Activated CD8-positive, alpha-beta memory T cell treated with anti-CD3 and anti-CD28 coated beads, Interleukin-2, amount 10 ng/mL, durations not matched to agents 7 days and 5 days (primary cell): ENCODE data around the gene ATR. TPM values are rescaled to one million over a fixed set of nuclear protein-coding genes. Genes with fewer than 3 reads are reported as not detected.

Experiments used
- ATAC-seq: fragments of 150-1000 bp; cut with Tn5 transposase; one replicate; pipeline ENCODE4 v1.10.0; 2021; ENCODE audit warnings: moderate library complexity
- CTCF ChIA-PET: fragments of 350-600 bp; sonication (Branson Sonifier 250); formaldehyde crosslinking; loops from one replicate; lab custom pipeline; 2021; ENCODE audit warnings: antibody characterized with exemption; lab: Charles Lee
- DNase-seq: peaks from one replicate; pipeline ENCODE4 v3.0.0-alpha.2; 2020
- H3K27ac Mint-ChIP-seq: one replicate; pipeline ENCODE4 v1.8.0; 2021; ENCODE audit warnings: mild to moderate bottlenecking, mixed read lengths
- H3K27me3 Mint-ChIP-seq: one replicate; pipeline ENCODE4 v1.8.0; 2021; ENCODE audit warnings: mixed read lengths
- H3K36me3 Mint-ChIP-seq: one replicate; pipeline ENCODE4 v1.8.0; 2021; ENCODE audit warnings: mild to moderate bottlenecking, mixed read lengths
- H3K4me1 Mint-ChIP-seq: one replicate; pipeline ENCODE4 v1.8.0; 2021; ENCODE audit warnings: mixed read lengths
- H3K4me3 Mint-ChIP-seq: one replicate; pipeline ENCODE4 v1.8.0; 2021; ENCODE audit warnings: mild to moderate bottlenecking, moderate library complexity, mixed read lengths
- H3K9me3 Mint-ChIP-seq: one replicate; pipeline ENCODE4 v1.8.0; 2022; ENCODE audit warnings: low read depth, mixed read lengths
- total RNA-seq, 2 experiments: library from RNA; stranded (reverse); gene quantifications; one replicate each; pipeline ENCODE4 v1.2.3, GENCODE V29; 2021

Gene ATR
- total RNA-seq, 2 experiments from 2014 or later = 34.9 to 40.0 TPM

DNA sequence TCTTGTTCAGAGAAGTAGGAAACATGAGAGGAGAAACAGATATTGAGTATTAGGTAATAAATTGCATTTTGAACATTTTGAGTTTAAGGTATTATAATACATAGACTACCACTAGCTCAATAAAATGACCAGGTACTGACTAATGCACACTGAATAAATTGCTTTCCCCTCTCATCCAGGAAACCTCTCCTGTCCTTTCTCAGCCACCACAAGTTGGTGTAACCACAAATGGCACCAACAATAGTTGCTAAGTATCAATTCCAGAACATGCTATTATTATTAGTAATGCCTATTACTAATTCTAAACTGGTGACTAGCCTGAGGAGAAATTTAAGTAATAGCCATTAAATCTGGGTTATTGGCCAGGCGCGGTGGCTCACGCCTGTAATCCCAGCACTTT is 83.4 kb downstream of the ATR start:
- no peak overlapping the region for H3K4me3 Mint-ChIP-seq
- H3K27ac Mint-ChIP-seq = no peak overlapping the region
- peaks cover 54% of the 10 kb centered on the region for H3K36me3 Mint-ChIP-seq
- no peaks in the 10 kb centered on the region for H3K27me3 Mint-ChIP-seq
- H3K9me3 Mint-ChIP-seq = no peaks in the 10 kb centered on the region
- ATAC-seq (no peak), DNase-seq (no peak)
- no peaks in the 10 kb centered on the region for H3K4me1 Mint-ChIP-seq
- CTCF ChIA-PET = no interaction called here

DNA sequence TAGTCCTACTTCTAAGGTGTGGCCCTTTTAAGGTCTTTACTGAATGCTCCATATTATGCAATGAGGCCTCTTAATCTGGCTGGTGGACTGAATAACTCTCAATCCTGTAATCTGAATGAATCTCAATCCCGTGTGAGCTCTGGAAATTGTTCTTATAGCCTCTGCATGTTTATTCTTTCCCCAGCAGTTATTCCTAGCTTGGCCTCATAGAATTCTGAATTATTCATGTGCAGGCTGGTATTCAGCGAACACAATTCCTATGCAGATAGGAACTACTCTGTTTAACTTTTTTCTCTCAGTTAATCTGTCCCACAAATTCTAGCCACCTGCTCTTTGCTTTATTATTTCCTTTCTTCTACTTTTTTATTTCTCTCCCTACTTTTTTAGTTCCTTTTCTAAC is 86.3 kb downstream of the ATR start:
- H3K36me3 Mint-ChIP-seq = peaks cover 61% of the 10 kb centered on the region
- no peak for DNase-seq
- H3K27me3 Mint-ChIP-seq = no peaks in the 10 kb centered on the region
- CTCF ChIA-PET = no interaction called here
- H3K9me3 Mint-ChIP-seq = no peaks in the 10 kb centered on the region
- no peak overlapping the region for H3K27ac Mint-ChIP-seq
- no peaks in the 10 kb centered on the region for H3K4me1 Mint-ChIP-seq
- ATAC-seq = no peak
- H3K4me3 Mint-ChIP-seq = no peak overlapping the region

DNA sequence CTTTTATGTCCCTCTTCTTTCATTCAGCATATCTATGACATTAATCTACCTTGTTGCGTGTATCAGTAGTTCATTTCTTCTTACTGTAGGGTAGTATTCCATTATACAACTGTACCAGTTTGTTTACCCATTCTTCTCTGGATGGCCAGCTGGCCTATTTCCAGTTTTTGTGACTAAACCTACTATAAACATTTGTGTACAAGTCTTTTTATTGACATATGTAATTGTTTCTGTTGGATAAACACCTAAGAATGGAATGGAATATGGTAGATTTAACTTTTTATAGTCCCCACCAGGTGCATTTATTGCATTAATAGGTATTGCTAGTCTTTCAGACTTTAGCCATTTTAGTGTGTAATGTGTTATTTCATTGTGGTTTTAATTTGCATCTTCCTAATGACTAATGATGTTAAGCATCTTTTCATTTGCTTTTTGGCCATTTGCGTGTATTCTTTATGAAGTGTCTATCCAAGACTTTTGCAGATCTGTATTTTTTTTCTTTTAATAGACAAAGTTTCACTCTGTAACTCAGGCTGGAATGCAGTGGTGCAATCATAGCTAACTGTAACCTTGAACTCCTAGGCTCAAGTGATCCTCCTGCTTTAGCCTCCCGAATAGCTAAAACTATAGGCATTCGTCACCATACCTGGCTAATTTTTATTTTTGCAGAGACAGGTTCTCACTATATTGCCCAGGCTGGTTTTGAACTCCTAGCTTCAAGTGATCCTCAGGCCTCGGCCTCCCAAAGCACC is 88.8 kb downstream of the ATR start:
- Mint-ChIP-seq H3K36me3 (peaks cover 58% of the 10 kb centered on the region), H3K27ac (no peak overlapping the region), H3K27me3 (no peaks in the 10 kb centered on the region), H3K4me3 (no peak overlapping the region), H3K4me1 (no peaks in the 10 kb centered on the region), H3K9me3 (no peaks in the 10 kb centered on the region)
- ATAC-seq (no peak), DNase-seq (no peak)
- CTCF ChIA-PET = no interaction called here

DNA sequence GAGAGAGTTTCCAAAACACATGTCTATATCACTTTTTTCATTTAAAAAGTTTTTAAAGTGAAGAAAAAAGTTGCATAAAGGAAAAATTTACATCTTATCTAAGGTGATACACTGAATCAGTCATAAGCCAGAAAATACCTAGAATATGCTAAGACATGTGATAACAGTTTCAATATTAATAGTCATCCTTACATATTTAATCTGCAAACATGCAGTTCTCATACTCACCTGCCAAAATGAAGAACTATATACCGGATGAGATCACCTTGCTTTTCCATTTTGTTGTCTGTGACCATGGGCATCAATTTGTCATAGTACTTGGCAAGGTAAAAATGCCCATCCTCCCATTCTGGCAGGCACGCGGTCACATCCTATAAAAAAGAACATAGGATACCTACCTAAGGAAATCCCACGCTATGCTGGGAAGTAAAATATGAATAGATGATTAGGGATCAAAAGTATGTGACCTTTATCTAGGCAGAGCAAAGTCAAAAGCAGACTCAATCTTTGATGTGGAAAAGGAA is 93.6 kb downstream of the ATR start:
- peaks cover 6% of the 10 kb centered on the region for H3K9me3 Mint-ChIP-seq
- CTCF ChIA-PET = no interaction called here
- ATAC-seq (no peak), DNase-seq (no peak)
- no peak overlapping the region for H3K27ac Mint-ChIP-seq
- H3K27me3 Mint-ChIP-seq = no peaks in the 10 kb centered on the region
- peaks cover 68% of the 10 kb centered on the region for H3K36me3 Mint-ChIP-seq
- H3K4me1 Mint-ChIP-seq = no peaks in the 10 kb centered on the region
- no peak overlapping the region for H3K4me3 Mint-ChIP-seq

DNA sequence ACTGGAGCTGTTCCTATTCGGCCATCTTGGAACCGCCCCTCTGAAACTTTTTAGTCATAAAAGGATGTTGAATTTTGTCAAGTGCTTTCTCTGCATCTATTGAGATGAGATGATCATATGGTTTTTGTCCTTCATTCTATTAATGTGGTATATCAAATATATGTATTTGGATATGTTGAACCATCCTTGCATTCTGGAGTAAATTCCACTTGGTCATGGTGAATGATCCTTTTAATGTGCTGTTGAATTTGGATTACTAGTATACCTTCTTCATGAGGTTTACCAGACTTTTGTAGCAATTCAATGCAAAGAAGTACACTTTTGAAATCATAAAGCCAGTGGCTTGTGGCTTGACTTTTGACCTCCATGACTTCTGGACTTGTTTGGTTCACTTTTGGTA is 97.3 kb downstream of the ATR start:
- CTCF ChIA-PET = no interaction called here
- peaks cover 60% of the 10 kb centered on the region for H3K36me3 Mint-ChIP-seq

DNA sequence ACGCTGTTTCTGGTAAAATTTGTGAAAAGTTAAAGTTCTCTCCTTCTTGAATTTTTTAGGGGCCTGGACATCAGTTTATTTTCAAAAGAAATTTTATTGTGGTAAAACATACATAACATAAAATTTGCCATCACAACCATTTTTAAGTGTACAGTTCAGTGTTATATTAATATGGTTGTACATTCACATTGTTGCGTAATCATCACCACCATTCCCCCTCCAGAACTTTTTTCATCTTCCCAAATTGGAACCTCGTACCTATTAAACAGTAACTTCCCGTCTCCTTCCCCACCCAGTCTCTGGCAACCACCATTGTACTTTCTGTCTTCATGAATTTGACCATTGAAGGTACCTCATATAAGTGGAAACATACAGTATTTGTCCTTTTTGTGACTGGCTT is 107.7 kb downstream of the ATR start:
- Mint-ChIP-seq H3K4me3 (no peak overlapping the region), H3K27me3 (no peaks in the 10 kb centered on the region), H3K9me3 (no peaks in the 10 kb centered on the region), H3K36me3 (peaks cover 22% of the 10 kb centered on the region), H3K27ac (no peak overlapping the region), H3K4me1 (no peaks in the 10 kb centered on the region)
- DNase-seq (no peak), ATAC-seq (no peak)
- CTCF ChIA-PET = no interaction called here

More for the DNA sequence above, 97.3 kb downstream of the ATR start:
- Mint-ChIP-seq H3K27me3 (no peaks in the 10 kb centered on the region), H3K9me3 (peaks cover 11% of the 10 kb centered on the region), H3K4me1 (no peaks in the 10 kb centered on the region), H3K27ac (no peak overlapping the region), H3K4me3 (no peak overlapping the region)
- ATAC-seq (no peak), DNase-seq (no peak)

DNA sequence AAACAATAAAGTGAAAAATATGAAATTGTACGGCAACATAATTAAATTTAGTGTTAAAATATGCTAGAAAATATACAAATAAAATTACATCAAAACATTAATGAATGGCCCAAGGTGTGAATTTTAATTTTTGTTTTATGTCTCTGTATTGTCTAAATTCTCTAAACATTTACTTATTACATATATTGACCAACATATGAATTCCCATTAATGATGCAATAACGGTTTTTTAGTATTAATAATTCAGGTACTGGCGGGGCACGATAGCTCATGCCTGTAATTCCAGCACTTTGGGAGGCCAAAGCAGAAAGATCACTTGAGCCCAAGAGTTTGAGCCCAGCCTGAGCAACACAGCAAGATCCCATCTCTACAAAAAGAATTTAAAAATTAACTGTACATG is 110.1 kb downstream of the ATR start:
- H3K27me3 Mint-ChIP-seq = no peaks in the 10 kb centered on the region
- peaks cover 19% of the 10 kb centered on the region for H3K36me3 Mint-ChIP-seq
- ATAC-seq (no peak), DNase-seq (no peak)
- no peaks in the 10 kb centered on the region for H3K4me1 Mint-ChIP-seq
- CTCF ChIA-PET = no interaction called here
- H3K4me3 Mint-ChIP-seq = no peak overlapping the region
- H3K27ac Mint-ChIP-seq = no peak overlapping the region
- H3K9me3 Mint-ChIP-seq = no peaks in the 10 kb centered on the region

DNA sequence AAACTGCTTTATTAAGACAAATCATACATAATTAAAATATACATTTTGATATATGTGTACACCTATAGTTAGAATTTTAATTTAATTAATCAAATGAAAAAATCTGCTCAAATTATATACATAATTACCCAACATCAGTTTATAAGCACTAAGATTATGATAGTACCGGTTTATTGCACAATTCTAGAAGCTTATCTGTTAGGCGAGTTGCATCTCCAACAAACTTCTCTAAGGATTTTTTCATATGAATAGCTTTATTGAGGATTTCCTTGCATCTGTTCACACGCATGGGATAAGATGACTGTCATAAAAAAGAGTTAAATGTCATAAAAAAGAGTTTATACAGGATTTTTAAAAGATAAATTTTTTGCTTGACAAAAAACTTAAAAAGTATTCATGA is 110.8 kb downstream of the ATR start:
- H3K4me3 Mint-ChIP-seq = no peak overlapping the region
- no peaks in the 10 kb centered on the region for H3K4me1 Mint-ChIP-seq
- no peaks in the 10 kb centered on the region for H3K9me3 Mint-ChIP-seq
- no peaks in the 10 kb centered on the region for H3K27me3 Mint-ChIP-seq
- no peak for ATAC-seq
- H3K36me3 Mint-ChIP-seq = peaks cover 14% of the 10 kb centered on the region
- H3K27ac Mint-ChIP-seq = no peak overlapping the region
- CTCF ChIA-PET = no interaction called here
- DNase-seq = no peak

DNA sequence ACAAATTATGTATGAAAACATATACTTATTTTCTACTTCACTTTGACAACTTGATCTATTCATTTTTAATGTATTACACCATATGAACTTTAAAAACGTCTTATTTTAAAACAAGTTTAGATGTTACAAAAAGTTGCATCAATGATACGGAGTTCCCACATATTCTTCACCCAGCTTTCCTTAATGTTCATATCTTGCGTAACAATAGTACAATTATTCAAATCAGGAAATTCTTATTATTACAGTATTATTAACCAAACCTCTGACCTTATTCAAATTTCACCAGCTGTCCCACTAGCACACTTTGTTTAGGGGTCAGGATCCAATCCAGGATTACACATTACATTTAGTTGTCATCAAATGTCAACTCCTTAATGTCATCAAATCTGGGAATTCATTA is 117.8 kb downstream of the ATR start:
- Mint-ChIP-seq H3K36me3 (peaks cover 24% of the 10 kb centered on the region), H3K27ac (no peak overlapping the region), H3K9me3 (no peaks in the 10 kb centered on the region), H3K27me3 (no peaks in the 10 kb centered on the region), H3K4me3 (no peak overlapping the region), H3K4me1 (no peaks in the 10 kb centered on the region)
- ATAC-seq = no peak
- DNase-seq = no peak
- CTCF ChIA-PET = no interaction called here

DNA sequence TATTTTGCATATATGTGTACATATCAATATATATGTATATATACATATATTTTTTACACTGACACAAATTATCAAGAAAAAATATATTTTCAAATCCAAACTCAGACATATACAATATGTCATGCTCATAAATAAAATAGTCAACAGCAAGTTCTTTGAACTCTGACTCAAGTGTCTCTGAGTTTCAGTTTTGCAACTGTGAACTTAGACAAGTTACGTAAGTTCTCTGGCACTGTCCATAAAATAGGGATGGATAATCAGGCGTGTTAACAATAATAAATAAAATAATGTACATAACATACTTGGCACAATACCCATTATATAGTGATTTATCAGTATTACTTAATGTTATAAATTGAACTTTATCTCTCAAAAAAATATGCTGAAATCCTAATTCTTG is 118.6 kb downstream of the ATR start:
- ATAC-seq (no peak), DNase-seq (no peak)
- Mint-ChIP-seq H3K4me3 (no peak overlapping the region), H3K27me3 (no peaks in the 10 kb centered on the region), H3K27ac (no peak overlapping the region), H3K4me1 (no peaks in the 10 kb centered on the region), H3K36me3 (peaks cover 27% of the 10 kb centered on the region), H3K9me3 (no peaks in the 10 kb centered on the region)
- CTCF ChIA-PET = no interaction called here

DNA sequence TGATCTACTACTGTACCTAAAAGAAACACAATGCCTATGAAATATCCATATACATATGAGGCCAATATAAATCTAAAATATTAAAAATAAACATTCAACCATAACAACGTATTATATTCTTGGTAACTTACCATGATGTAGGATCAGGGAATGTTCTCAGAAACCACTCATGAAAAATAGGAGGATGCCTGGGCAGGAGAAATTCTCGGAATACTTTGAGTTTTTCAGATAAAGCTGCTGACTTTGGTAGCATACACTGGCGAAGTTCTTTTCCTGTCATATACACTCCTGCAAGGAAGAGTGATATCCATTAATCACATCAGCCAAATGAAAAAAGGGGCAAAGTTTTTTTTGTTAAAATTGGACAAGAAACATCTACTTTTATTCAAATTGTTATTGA is 119.4 kb downstream of the ATR start:
- Mint-ChIP-seq H3K4me3 (no peak overlapping the region), H3K36me3 (peaks cover 27% of the 10 kb centered on the region), H3K9me3 (no peaks in the 10 kb centered on the region), H3K4me1 (no peaks in the 10 kb centered on the region), H3K27ac (no peak overlapping the region), H3K27me3 (no peaks in the 10 kb centered on the region)
- CTCF ChIA-PET = no interaction called here
- no peak for DNase-seq
- no peak for ATAC-seq

DNA sequence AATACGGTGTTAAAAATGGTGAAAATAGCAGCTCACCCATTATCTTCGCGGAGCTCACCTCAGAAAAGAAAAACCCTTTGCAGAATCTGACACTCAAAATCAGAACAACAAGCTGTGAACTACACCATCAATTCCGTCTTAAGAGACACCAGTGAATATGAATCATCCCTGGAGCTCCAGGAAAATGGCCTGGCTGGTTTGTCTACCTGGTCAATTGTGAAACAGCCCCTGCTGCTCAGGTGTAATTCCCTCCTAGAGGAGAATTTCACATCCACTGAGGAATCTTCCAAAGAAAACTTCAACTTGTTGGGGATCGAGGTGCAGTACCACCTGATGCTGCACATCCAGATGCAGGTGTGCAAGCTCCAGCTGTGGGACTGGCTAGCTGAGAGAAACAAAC is 127.7 kb downstream of the ATR start:
- peaks cover 6% of the 10 kb centered on the region for H3K4me1 Mint-ChIP-seq
- H3K4me3 Mint-ChIP-seq = no peak overlapping the region
- DNase-seq (no peak), ATAC-seq (no peak)
- no peaks in the 10 kb centered on the region for H3K9me3 Mint-ChIP-seq
- peaks cover 29% of the 10 kb centered on the region for H3K36me3 Mint-ChIP-seq
- no peak overlapping the region for H3K27ac Mint-ChIP-seq
- no peaks in the 10 kb centered on the region for H3K27me3 Mint-ChIP-seq
- CTCF ChIA-PET = no interaction called here

DNA sequence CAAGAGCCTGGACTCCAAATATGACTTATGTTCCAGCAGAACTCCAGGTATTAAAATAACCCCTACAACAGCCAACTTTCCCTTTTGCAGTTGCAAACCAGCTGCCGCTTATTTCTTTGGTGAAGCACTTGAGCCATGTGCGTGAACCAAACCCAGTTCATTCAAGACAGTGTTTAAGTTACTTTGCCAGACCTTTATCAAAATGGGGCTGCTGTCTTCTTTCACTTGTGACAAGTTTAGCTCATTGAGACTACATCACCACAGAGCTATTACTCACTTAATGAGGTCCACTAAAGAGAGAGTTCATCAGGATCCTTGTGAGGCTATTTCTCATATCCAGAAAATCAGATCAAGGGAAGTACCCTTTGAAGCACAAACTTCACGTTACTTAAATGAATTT is 128.3 kb downstream of the ATR start:
- H3K27ac Mint-ChIP-seq = no peak overlapping the region
- peaks cover 29% of the 10 kb centered on the region for H3K36me3 Mint-ChIP-seq
- CTCF ChIA-PET = no interaction called here
- H3K4me3 Mint-ChIP-seq = no peak overlapping the region
- no peak for DNase-seq
- H3K27me3 Mint-ChIP-seq = no peaks in the 10 kb centered on the region
- ATAC-seq = no peak
- H3K4me1 Mint-ChIP-seq = peaks cover 13% of the 10 kb centered on the region
- no peaks in the 10 kb centered on the region for H3K9me3 Mint-ChIP-seq

DNA sequence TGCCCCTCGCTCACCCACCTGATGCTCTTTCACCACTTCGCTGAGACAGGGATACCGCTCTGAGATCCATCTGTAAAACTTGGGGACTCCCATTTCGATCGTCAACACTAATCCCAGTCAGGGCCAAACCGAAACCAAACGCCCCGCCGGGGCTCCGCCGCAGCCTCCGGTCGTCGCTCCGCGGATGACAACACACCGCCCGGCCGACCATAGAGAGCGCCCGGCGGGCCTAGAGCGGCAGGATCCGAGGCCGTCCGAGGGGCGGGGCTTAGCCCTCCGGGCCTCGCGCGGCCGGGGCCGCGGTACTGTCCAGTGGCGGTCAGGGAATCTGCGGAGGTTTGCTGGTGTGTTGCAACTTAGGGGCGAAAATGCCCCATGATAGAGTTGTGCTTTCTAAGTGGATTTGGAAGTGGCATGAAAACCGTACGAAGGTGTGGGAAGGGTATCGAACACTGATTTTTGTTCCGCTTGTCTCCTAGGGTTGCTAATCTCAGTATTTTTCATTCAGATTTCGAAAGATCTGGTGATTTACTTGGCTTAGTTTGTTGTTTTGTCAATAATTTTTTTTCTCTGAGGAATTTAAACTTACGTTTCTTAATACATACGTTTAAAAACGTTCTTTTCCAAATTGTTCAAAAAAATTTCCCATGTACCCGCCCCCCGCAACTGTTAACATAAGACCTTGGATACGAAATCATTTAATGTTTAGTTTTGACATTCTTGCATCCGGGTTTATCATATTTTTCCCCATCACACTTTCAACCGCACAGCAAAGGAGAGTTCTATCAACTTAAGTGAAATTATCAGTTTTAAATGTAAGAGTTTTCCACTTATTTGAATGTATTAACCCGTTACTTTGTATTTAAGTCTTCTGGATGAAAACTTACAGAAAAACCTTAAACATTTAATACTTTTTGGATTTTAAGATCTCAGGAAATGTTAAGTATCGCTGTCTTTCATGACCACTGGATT is 130.4 kb downstream of the ATR start, which contains the start of gene XRN1:
XRN1 (minus strand) TSS at position 186 of the 972 bp plus-strand sequence; CDS start at position 93, 93 bp downstream.
- H3K36me3 Mint-ChIP-seq = peaks cover 34% of the 10 kb centered on the region
- H3K4me1 Mint-ChIP-seq = peaks cover 24% of the 10 kb centered on the region
- ATAC-seq (peak; percentile 92), DNase-seq (peak; percentile 97)
- no peaks in the 10 kb centered on the region for H3K9me3 Mint-ChIP-seq
- peak within 1 kb of the TSS; percentile 98 for H3K27ac Mint-ChIP-seq
- peak within 1 kb of the TSS; percentile 84 for H3K4me3 Mint-ChIP-seq
- CTCF ChIA-PET = no interaction called here
- no peaks in the 10 kb centered on the region for H3K27me3 Mint-ChIP-seq
